ENCODE results near the gene NCDN.

Gene NCDN

GRCh38 chr1:35554266-35555211 lies 3.1 kb upstream of the NCDN start:
- no peak for DNase-seq (ENCODE audit: low read depth, low spot score)

- no peak for DNase-seq (ENCODE audit: low read depth, low spot score)
Observed at GRCh38 chr1:35555212-35555584, 2.4 kb upstream of the NCDN start.

GRCh38 chr1:35555601-35556477 lies 1.8 kb upstream of the NCDN start:
- no peak for DNase-seq (ENCODE audit: low read depth, low spot score)

- no peak for DNase-seq (ENCODE audit: low read depth, low spot score)
Observed at GRCh38 chr1:35556484-35557117, 998 bp upstream of the NCDN start.

- DNase-seq (ENCODE audit: low read depth, low spot score): no peak
Observed at GRCh38 chr1:35557118-35557610, 435 bp upstream of the NCDN start, which contains the start of gene KIAA0319L. Gene KIAA0319L, minus strand, starts transcription at chr1:35557403. Its CDS starts 2,912 bp downstream, at chr1:35554491.

- DNase-seq (ENCODE audit: low read depth, low spot score): no peak
Observed at GRCh38 chr1:35558374-35559316, 1.0 kb downstream of the NCDN start.

GRCh38 chr1:35559317-35559944 lies 1.8 kb downstream of the NCDN start:
- no peak for DNase-seq (ENCODE audit: low read depth, low spot score)

GRCh38 chr1:35560256-35561225 lies 2.9 kb downstream of the NCDN start:
- DNase-seq (ENCODE audit: low read depth, low spot score): no peak

GRCh38 chr1:35561297-35561971 lies 3.8 kb downstream of the NCDN start:
- no peak for DNase-seq (ENCODE audit: low read depth, low spot score)

- no peak for DNase-seq (ENCODE audit: low read depth, low spot score)
Observed at GRCh38 chr1:35561972-35562680, 4.5 kb downstream of the NCDN start.

GRCh38 chr1:35563166-35563565 lies 5.6 kb downstream of the NCDN start:
- no peak for DNase-seq (ENCODE audit: low read depth, low spot score)

- no peak for DNase-seq (ENCODE audit: low read depth, low spot score)
Observed at GRCh38 chr1:35564037-35564883, 6.7 kb downstream of the NCDN start.

- DNase-seq (ENCODE audit: low read depth, low spot score): no peak
Observed at GRCh38 chr1:35564884-35565741, 7.5 kb downstream of the NCDN start.

- DNase-seq (ENCODE audit: low read depth, low spot score): no peak
Observed at GRCh38 chr1:35565742-35566133, 8.1 kb downstream of the NCDN start.

GRCh38 chr1:35567947-35568558 lies 10.5 kb downstream of the NCDN start:
- DNase-seq (ENCODE audit: low read depth, low spot score): no peak

Data from brain pericyte (primary cell).